Skeletal muscle tissue (tissue), 4 donors: ENCODE results near the gene KRTAP29-1. TPM values are rescaled to one million over a fixed set of nuclear protein-coding genes. Genes with fewer than 3 reads are reported as not detected.
"Not testable (repeated sequence)": the region's sequence is repeated elsewhere in the genome, so short reads cannot be mapped to it uniquely, and the experiment has no call there.

Experiments used
- H3K27ac ChIP-seq: one replicate; pipeline ENCODE4 v1.7.0; 2013; ENCODE audit warnings: mild to moderate bottlenecking, low read depth, low read length, inconsistent platforms
- H3K27me3 ChIP-seq, 3 donors: one replicate each; pipeline ENCODE4 v1.7.0; 2013; ENCODE audit warnings: low read length in 3 of 3; ENCODE audit not compliant: control insufficient read depth in 3 of 3, insufficient read depth in 3 of 3
- H3K36me3 ChIP-seq, 3 donors: one replicate each; pipeline ENCODE4 v1.7.0; 2013; ENCODE audit warnings: low read length in 3 of 3; ENCODE audit not compliant: control insufficient read depth in 3 of 3, insufficient read depth in 3 of 3
- H3K4me1 ChIP-seq, 3 donors: one replicate each; pipeline ENCODE4 v1.7.0; 2013; ENCODE audit warnings: low read length in 3 of 3, mild to moderate bottlenecking in 3 of 3; ENCODE audit not compliant: control insufficient read depth in 3 of 3, insufficient read depth in 3 of 3
- H3K4me3 ChIP-seq, 3 donors: one replicate each; pipeline ENCODE4 v1.7.0; 2013; ENCODE audit warnings: low read length in 3 of 3
- H3K9ac ChIP-seq, 3 donors: one replicate each; pipeline ENCODE4 v1.7.0; 2013; ENCODE audit warnings: low read length in 3 of 3, mild to moderate bottlenecking in 3 of 3, moderate library complexity in 2 of 3, low read depth in 1 of 3
- H3K9me3 ChIP-seq, 3 donors: one replicate each; pipeline ENCODE4 v1.7.0; 2013; ENCODE audit warnings: low read length in 3 of 3; ENCODE audit not compliant: control insufficient read depth in 3 of 3
- total RNA-seq: library from RNA; depleted of rRNA; stranded (reverse); fragments of >200 nt; gene quantifications from one replicate; pipeline ENCODE4 v1.2.3, GENCODE V29; 2014
- donor health status: Osteomylitis.

The KRTAP29-1 gene
- total RNA-seq, 1 donor from 2014 or later, result not detected

GRCh38 chr17:41275648-41276190 is 26.9 kb downstream of the KRTAP29-1 start, which contains the start of gene KRTAP9-7:
KRTAP9-7 (plus strand) TSS chr17:41275698; CDS start chr17:41275698, 0 bp downstream.
- not testable (repeated sequence) for H3K9ac ChIP-seq, H3K4me3 ChIP-seq, H3K27me3 ChIP-seq, H3K9me3 ChIP-seq, H3K27ac ChIP-seq, H3K4me1 ChIP-seq, H3K36me3 ChIP-seq

GRCh38 chr17:41271858-41272257 is 30.8 kb downstream of the KRTAP29-1 start:
- H3K27ac ChIP-seq, result no peak overlapping the region
- H3K4me1 ChIP-seq, result no peaks in the 10 kb centered on the region

GRCh38 chr17:41271323-41271722 is 31.3 kb downstream of the KRTAP29-1 start:
- H3K27me3 ChIP-seq, H3K9me3 ChIP-seq, H3K9ac ChIP-seq, H3K4me3 ChIP-seq, H3K27ac ChIP-seq, H3K36me3 ChIP-seq, H3K4me1 ChIP-seq: not testable (repeated sequence)

More at GRCh38 chr17:41271858-41272257, 30.8 kb downstream of the KRTAP29-1 start:
- no peak overlapping the region for H3K9ac ChIP-seq
- H3K4me3 ChIP-seq, result no peak overlapping the region
- H3K9me3 ChIP-seq, result no peaks in the 10 kb centered on the region
- no peaks in the 10 kb centered on the region for H3K36me3 ChIP-seq
- peaks cover 0 to 6% (median 3%) of the 10 kb centered on the region in 3 donors for H3K27me3 ChIP-seq

- Histone ChIP-seq H3K9ac (no peak overlapping the region), H3K36me3 (no peaks in the 10 kb centered on the region), H3K9me3 (no peaks in the 10 kb centered on the region), H3K4me1 (no peaks in the 10 kb centered on the region), H3K4me3 (no peak overlapping the region), H3K27me3 (peaks cover 0 to 10% (median 4%) of the 10 kb centered on the region in 3 donors), H3K27ac (no peak overlapping the region)
These were observed 34.9 kb downstream of the KRTAP29-1 start for GRCh38 chr17:41267711-41268110.

- Histone ChIP-seq H3K4me3 (no peak within 1 kb of the TSS), H3K27me3 (peaks cover 0 to 10% (median 4%) of the 10 kb centered on the region in 3 donors), H3K9ac (no peak within 1 kb of the TSS), H3K9me3 (no peaks in the 10 kb centered on the region), H3K36me3 (no peaks in the 10 kb centered on the region), H3K4me1 (no peaks in the 10 kb centered on the region), H3K27ac (no peak within 1 kb of the TSS)
These were observed 37.6 kb downstream of the KRTAP29-1 start, which contains the start of gene KRTAP9-6 for GRCh38 chr17:41265078-41265477. KRTAP9-6 (plus strand) TSS chr17:41265378; CDS start chr17:41265378, 0 bp downstream.

- H3K9me3 ChIP-seq, result no peaks in the 10 kb centered on the region
- no peak overlapping the region for H3K27ac ChIP-seq
- no peaks in the 10 kb centered on the region for H3K36me3 ChIP-seq
- H3K9ac ChIP-seq, result no peak overlapping the region
- H3K27me3 ChIP-seq, result peaks cover 0 to 10% (median 4%) of the 10 kb centered on the region in 3 donors
- H3K4me3 ChIP-seq, result no peak overlapping the region
- H3K4me1 ChIP-seq, result no peaks in the 10 kb centered on the region
These were observed 38.1 kb downstream of the KRTAP29-1 start for GRCh38 chr17:41264599-41264998.

GRCh38 chr17:41263212-41263611 is 39.4 kb downstream of the KRTAP29-1 start:
- Histone ChIP-seq H3K4me3 (no peak overlapping the region), H3K27ac (no peak overlapping the region), H3K4me1 (no peaks in the 10 kb centered on the region), H3K36me3 (no peaks in the 10 kb centered on the region), H3K9ac (no peak overlapping the region), H3K9me3 (no peaks in the 10 kb centered on the region), H3K27me3 (peaks cover 0 to 10% (median 4%) of the 10 kb centered on the region in 3 donors)

DNA sequence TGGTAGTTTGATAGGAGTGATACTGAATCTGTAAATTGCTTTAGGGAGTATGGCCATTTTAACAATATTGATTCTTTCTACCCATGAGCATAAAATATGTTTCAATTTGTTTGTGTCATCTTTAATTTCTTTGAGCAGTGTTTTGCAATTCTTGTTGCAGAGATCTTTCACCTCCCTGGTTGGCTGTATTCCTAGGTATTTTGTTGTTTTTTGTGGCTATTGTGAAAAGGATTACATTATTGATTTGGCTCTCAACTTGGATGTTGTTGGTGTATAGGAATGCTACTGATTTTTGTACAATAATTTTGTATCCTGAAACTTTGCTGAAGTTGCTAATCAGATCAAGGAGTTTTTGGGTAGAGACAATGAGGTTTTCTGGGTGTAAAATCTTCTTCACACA is 44.2 kb downstream of the KRTAP29-1 start:
- Histone ChIP-seq H3K27me3 (peaks cover 3 to 8% (median 6%) of the 10 kb centered on the region in 3 donors), H3K9ac (no peak overlapping the region), H3K36me3 (no peaks in the 10 kb centered on the region), H3K9me3 (no peaks in the 10 kb centered on the region), H3K4me3 (no peak overlapping the region), H3K4me1 (no peaks in the 10 kb centered on the region), H3K27ac (no peak overlapping the region)

DNA sequence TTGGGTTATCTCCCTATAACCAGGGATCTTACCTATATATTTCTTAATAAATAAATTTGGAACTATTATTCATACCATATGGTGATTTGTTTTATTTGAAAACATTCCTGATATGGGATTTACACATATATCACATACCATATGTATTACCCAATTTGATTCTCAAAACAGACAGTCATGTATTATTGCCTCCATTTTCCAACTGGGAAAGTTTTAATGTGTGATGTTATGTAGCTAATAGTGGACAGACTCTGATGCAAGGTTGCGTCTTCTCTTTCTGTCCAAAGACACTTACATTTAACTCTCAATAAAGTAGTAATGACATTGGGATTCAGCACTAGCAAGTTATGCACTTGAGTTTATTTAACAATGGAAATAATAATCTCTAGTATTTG is 46.4 kb downstream of the KRTAP29-1 start:
- H3K9me3 ChIP-seq, result no peaks in the 10 kb centered on the region
- no peaks in the 10 kb centered on the region for H3K4me1 ChIP-seq
- H3K27ac ChIP-seq, result no peak overlapping the region
- H3K27me3 ChIP-seq, result peaks cover 8 to 14% (median 8%) of the 10 kb centered on the region in 3 donors
- no peak overlapping the region for H3K9ac ChIP-seq
- no peaks in the 10 kb centered on the region for H3K36me3 ChIP-seq
- no peak overlapping the region for H3K4me3 ChIP-seq

DNA sequence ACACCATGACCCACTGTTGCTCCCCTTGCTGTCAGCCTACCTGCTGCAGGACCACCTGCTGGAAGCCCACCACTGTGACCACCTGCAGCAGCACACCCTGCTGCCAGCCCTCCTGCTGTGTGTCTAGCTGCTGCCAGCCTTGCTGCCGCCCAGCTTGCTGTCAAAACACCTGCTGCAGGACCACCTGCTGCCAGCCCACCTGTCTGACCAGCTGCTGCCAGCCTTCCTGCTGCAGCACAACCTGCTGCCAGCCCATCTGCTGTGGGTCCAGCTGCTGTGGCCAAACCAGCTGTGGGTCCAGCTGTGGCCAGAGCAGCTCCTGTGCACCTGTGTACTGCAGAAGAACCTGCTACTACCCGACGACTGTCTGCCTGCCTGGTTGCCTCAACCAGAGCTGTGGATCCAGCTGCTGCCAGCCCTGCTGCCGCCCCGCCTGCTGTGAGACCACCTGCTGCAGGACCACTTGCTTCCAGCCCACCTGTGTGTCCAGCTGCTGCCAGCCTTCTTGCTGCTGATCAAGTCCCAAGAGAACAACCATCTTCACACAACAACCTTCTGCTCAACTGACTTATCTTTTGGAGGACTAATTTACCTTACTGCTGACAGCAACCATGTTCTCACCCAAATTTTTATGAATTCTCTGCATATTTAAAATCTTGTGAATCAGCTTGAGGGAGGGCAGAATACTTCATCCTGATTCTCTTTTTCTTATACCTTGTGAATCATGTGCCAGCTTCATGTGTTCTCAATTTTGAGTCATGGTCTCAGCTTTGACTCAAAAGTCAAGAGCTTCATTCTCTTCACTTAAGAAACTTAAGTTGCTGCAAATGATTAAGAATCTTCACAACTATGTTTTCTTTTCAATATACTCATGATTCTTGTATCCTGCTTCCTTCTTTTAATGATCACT is 47.0 kb downstream of the KRTAP29-1 start, which contains the start of gene KRTAP9-9:
TSS of gene KRTAP9-9 (plus strand) at position 4 of the 910 bp plus-strand sequence.
- not testable (repeated sequence) for H3K27ac ChIP-seq, H3K4me1 ChIP-seq, H3K9me3 ChIP-seq, H3K9ac ChIP-seq, H3K4me3 ChIP-seq, H3K36me3 ChIP-seq
- peaks cover 8 to 16% (median 10%) of the 10 kb centered on the region in 3 donors for H3K27me3 ChIP-seq
